Measurements from ENCODE around the gene YTHDF2. TPM values are rescaled to one million over a fixed set of nuclear protein-coding genes. Genes with fewer than 3 reads are reported as not detected.
A peak's percentile ranks its signal among the peaks of the same experiment; 100 is the strongest.

Gene YTHDF2
- total and polyA plus RNA-seq, 9 of the 15 experiments (the other 6 are each of a cell fraction or from before 2014, with no cell fraction given): 41.0 to 111 (median 83.3) TPM

DNA sequence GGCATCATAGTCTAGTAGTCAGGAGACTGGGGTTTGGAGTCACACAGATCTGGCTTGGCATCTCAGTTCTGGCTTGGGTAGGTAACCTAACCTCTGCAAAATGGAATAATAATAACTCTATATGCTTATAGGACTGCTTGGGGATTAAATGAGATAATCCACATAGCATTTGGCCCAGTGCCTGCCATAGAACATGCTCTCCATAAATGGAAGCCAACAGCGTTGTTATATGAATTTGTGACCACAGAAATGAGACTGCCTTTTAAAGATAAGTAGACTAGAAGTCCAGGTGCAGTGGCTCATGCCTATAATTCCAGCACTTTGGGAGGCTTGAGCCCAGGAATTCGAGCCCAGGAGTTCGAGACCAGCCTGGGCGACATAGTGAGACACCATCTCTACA is 71.2 kb downstream of the YTHDF2 start:
- Histone ChIP-seq H3K4me3 (no peak overlapping the region), H3K4me1 (replicated peaks in 1 of 2; ENCODE audit: control insufficient read depth in 2 of 2, insufficient read depth in 2 of 2, low read length in 2 of 2) (peaks cover 0 to 14% of the 10 kb centered on the region in 2 experiments; a peak in 2 of 5 replicates), H3K36me3 (ENCODE audit: control insufficient read depth, insufficient read depth, low read length) (no peaks in the 10 kb centered on the region), H3K9me3 (replicated peaks; ENCODE audit: control insufficient read depth, insufficient read depth, low read depth, low read length) (no peaks in the 10 kb centered on the region; the same call in 1 of the 2 replicates), H3K79me2 (ENCODE audit: control insufficient read depth, insufficient read depth, low read length) (no peaks in the 10 kb centered on the region), H3K4me2 (ENCODE audit: insufficient read depth, low read length) (no peak overlapping the region), H3K9me1 (ENCODE audit: control insufficient read depth, insufficient read depth, low read length) (no peaks in the 10 kb centered on the region), H3K27me3 (ENCODE audit: control insufficient read depth in 2 of 2, insufficient read depth in 2 of 2, low read length in 2 of 2) (peaks cover 24 to 52% of the 10 kb centered on the region in 2 experiments; a peak in 4 of 5 replicates), H3K27ac (ENCODE audit: extremely low read depth, low read depth, low read length) (no peak overlapping the region), H2AFZ (ENCODE audit: low read depth, low read length) (no peak overlapping the region), H4K20me1 (replicated peaks; ENCODE audit: control insufficient read depth, insufficient read depth, low read length) (no peaks in the 10 kb centered on the region), H3K9ac (ENCODE audit: insufficient read depth in 1 of 2, low read depth in 2 of 2, low read length in 2 of 2) (no peak overlapping the region)
- in situ Hi-C loops (cut with MboI) (no loop called here), intact Hi-C loops (cut with micrococcal nuclease) (no loop called here)
- no peak for ATAC-seq
- no peak for DNase-seq (ENCODE audit: extremely low read depth in 1 of 4, low spot score in 3 of 4)
- TF ChIP-seq CBFA2T3 (IDR thresholded peaks at IDR 0.05): peak; percentile 34; the same call in 1 of the 2 replicates
- no peak for TF ChIP-seq SRSF3 (IDR thresholded peaks at IDR 0.05; ENCODE audit: insufficient read depth, low read length)
- TF ChIP-seq NFIC (IDR thresholded peaks at IDR 0.05): peak; percentile 36
- peak; percentile 53; the same call in 1 of the 2 replicates for TF ChIP-seq TCF3 (CRISPR knock-in tag; IDR thresholded peaks at IDR 0.05)
- TF ChIP-seq KDM5B (IDR thresholded peaks at IDR 0.05; ENCODE audit: insufficient replicate concordance, low read depth, low read length): no peak
- TF ChIP-seq E2F3 (CRISPR knock-in tag; IDR thresholded peaks at IDR 0.05): no peak
- TF ChIP-seq ZNF253 (CRISPR knock-in tag; conservative IDR thresholded peaks at IDR 0.05): no peak
- TF ChIP-seq HMG20B (CRISPR knock-in tag; IDR thresholded peaks at IDR 0.05): no peak
- 0 out of 2 replicates have a peak, but pooled peaks have one; percentile 21 for TF ChIP-seq CBFA2T2 (conservative IDR thresholded peaks at IDR 0.05)
- CTCF ChIA-PET (ENCODE audit: low intra/inter-chr PET ratio): no interaction called here
- WGBS (ENCODE audit: insufficient coverage, low coverage, missing lambda C conversion rate): 0% methylated on average over 4 of the region's 4 CpGs
- no TSS peak for BruUV-seq (replicated peaks)
- FAIRE-seq: no peak
- POLR2A ChIA-PET: interaction anchor here (1.5 kb wide), 1 partner anchor 11 kb away, joined by 4 read pairs; no protein-coding TSS in a partner anchor
